IMR-90 (cell line): ENCODE data around the gene DUSP23. TPM values are rescaled to one million over a fixed set of nuclear protein-coding genes. Genes with fewer than 3 reads are reported as not detected.
A peak's percentile ranks its signal among the peaks of the same experiment; 100 is the strongest.

Experiments
- CEBPB ChIP-seq: IDR thresholded peaks from 2 replicates; pipeline ENCODE4 v1.6.1; 2012; ENCODE audit warnings: low read depth, low read length, improper control_type of control experiment
- FOS ChIP-seq: fragments of 150-350 bp; IDR thresholded peaks from 2 replicates; pipeline ENCODE4 v1.6.1; 2016; ENCODE audit warnings: low read depth, low read length
- MAFK ChIP-seq: IDR thresholded peaks from 2 replicates; pipeline ENCODE4 v1.6.1; 2012; ENCODE audit warnings: low read depth, low read length, improper control_type of control experiment
- NFE2L2 ChIP-seq: fragments of 150-350 bp; IDR thresholded peaks from 2 replicates; pipeline ENCODE4 v1.6.1; 2016; ENCODE audit warnings: low read depth, mild to moderate bottlenecking, low read length
- RAD21 ChIP-seq: IDR thresholded peaks from 2 replicates; pipeline ENCODE4 v1.6.1; 2012; ENCODE audit warnings: low read length, improper control_type of control experiment
- USF2 ChIP-seq: fragments of 150-350 bp; IDR thresholded peaks from 2 replicates; pipeline ENCODE4 v1.6.1; 2017; ENCODE audit warnings: mild to moderate bottlenecking, antibody characterized with exemption, low read length, low read depth
- polyA plus RNA-seq, 3 experiments: library from polyadenylated mRNA; depleted of rRNA; stranded (reverse); fragments of >200 nt; gene quantifications; 2 replicates each; pipeline ENCODE4 v1.2.3, GENCODE V29; 2012; ENCODE audit warnings: low replicate concordance in 1 of 3
- total RNA-seq: library from RNA; depleted of rRNA; stranded (reverse); fragments of >200 nt; gene quantifications from 2 replicates; pipeline ENCODE4 v1.2.3, GENCODE V29; 2012

The DUSP23 gene
- total and polyA plus RNA-seq, 2 of the 4 experiments (the other 2 are of a cell fraction) = 4.1 to 12.9 TPM

GRCh38 chr1:159780583-159781582 is at the start of gene DUSP23 (continued):
- TF ChIP-seq USF2 = peak; percentile 87
- no peak for TF ChIP-seq FOS
- TF ChIP-seq RAD21 = peak; percentile 80
- TF ChIP-seq MAFK = no peak; the same call in 1 of the 2 replicates
- peak; percentile 2; the same call in 1 of the 2 replicates for TF ChIP-seq NFE2L2
- TF ChIP-seq CEBPB = peak; percentile 96
